C4-2B (cell line): ENCODE results near the gene TRMT11.

Experiments
- ZFX ChIP-seq: fragments of 450-650 bp; IDR thresholded peaks from 2 replicates; pipeline ENCODE4 v1.6.1; 2017
- TF ChIP-seq, protein P1 (sequence below): fragments of 450-650 bp; conservative IDR thresholded peaks from 2 replicates; pipeline ENCODE4 v1.5.1; 2017; ENCODE audit warnings: mild to moderate bottlenecking

DNA sequence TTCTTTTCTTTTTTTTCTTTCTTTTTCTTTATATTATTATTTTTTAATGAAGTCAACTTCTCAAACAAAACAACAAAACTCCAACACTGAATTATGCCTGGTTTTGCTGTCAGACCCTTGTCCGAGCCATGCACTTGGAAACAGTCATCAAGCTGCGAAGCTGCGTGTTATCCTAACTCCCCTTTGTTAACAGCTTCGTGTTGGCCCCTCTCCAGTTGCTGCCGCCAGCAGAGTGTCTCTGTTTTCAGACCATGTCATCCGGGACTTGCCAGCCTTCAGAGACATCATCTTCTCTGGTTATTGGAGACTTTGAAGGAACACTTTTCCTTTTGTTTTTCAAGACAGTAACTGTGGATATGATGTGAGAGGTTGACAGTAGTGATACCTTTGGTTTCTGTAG lies 83.1 kb downstream of the TRMT11 start:
- TF ChIP-seq, protein P1, sequence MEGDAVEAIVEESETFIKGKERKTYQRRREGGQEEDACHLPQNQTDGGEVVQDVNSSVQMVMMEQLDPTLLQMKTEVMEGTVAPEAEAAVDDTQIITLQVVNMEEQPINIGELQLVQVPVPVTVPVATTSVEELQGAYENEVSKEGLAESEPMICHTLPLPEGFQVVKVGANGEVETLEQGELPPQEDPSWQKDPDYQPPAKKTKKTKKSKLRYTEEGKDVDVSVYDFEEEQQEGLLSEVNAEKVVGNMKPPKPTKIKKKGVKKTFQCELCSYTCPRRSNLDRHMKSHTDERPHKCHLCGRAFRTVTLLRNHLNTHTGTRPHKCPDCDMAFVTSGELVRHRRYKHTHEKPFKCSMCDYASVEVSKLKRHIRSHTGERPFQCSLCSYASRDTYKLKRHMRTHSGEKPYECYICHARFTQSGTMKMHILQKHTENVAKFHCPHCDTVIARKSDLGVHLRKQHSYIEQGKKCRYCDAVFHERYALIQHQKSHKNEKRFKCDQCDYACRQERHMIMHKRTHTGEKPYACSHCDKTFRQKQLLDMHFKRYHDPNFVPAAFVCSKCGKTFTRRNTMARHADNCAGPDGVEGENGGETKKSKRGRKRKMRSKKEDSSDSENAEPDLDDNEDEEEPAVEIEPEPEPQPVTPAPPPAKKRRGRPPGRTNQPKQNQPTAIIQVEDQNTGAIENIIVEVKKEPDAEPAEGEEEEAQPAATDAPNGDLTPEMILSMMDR, result no peak
- no peak for TF ChIP-seq ZFX
